Left ventricle myocardium superior (tissue), 1 donor: ENCODE data around the gene AHCY. TPM values are rescaled to one million over a fixed set of nuclear protein-coding genes. Genes with fewer than 3 reads are reported as not detected.
"Not testable (repeated sequence)": the region's sequence is repeated elsewhere in the genome, so short reads cannot be mapped to it uniquely, and the experiment has no call there.

Experiments used
- ATAC-seq: fragments of 200-7000 bp; cut with Tn5 transposase; one replicate; pipeline ENCODE4 v1.9.1; 2020; ENCODE audit warnings: mild to moderate bottlenecking, moderate library complexity
- DNase-seq: peaks from one replicate; pipeline ENCODE4 v3.0.0-alpha.2; 2020
- intact Hi-C: fragments of 100-400 bp; cut with micrococcal nuclease; formaldehyde crosslinking; loops from one replicate; pipeline ENCODE4 v1.11.0; 2022
- total RNA-seq: library from RNA; stranded (reverse); fragmentation: NEBNext Ultra II Directional; extraction: Animal tissue kit (Norgen Biotek cat#: 25700); gene quantifications from one replicate; pipeline ENCODE4 v1.2.1, GENCODE V29; 2021
- donor health status: DM: no; HTN: yes; CAD: no; lungs with severe emphysema.

The AHCY gene
- total RNA-seq, 1 donor from 2014 or later = 60.2 TPM

DNA sequence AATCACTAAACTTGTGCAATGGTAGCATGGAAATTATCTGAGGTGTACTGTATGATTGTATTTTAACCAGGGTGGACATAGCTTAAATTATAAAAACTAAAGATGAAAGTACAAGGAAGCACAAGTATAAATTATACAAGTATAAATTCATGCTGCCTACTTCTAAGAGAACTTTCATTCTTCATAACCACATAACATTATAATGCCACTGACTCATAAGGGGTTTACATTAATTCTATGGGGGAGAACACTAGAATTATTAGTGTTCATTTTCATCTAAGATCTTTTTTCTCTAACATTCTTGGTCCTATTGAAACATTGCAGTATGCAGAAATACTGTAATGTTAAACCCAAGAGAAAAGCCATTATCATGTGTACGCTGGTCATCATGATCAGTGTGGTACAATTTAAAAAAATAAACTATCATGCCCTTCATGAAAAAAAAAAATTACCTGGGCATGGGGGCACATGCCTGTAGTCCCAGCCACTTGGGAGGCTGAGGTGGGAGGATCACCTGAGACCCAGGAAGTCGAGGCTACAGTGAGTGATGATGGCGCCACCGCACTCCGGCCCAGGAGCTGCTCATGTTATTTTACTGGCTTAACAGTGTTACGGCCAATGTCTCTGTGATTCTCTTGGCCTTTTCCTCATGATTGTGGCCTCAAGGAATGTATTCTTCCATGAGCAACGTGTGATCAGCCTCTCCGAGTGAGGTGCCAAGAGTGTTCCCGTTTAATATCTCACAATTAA is 25.9 kb upstream of the AHCY start:
- intact Hi-C loops = no loop called here
- DNase-seq (no peak), ATAC-seq (no peak)

GRCh38 chr20:34328207-34328606 is 25.1 kb upstream of the AHCY start:
- ATAC-seq, intact Hi-C loops: not testable (repeated sequence)

DNA sequence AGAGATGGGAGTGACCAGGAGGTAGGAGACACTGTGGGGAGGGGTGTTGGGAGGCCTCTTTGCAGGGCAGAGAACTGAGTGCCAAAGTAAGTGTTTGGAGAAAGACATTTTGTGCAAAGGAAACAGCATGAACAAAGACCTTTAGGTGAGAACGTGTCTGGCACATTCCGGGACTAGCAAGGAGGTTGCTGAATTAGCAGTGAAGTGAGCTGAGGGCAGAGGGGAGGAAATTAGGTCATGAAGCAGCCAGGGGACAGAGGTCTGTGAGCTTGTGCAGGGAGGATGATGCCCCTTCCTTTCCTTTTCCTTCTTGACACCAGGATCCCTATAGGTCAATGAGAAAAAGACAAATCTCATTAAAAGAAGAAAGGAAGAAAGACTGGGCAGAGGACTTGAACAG is 21.4 kb upstream of the AHCY start:
- ATAC-seq (no peak), DNase-seq (no peak)
- intact Hi-C loops = no loop called here

More at GRCh38 chr20:34328207-34328606, 25.1 kb upstream of the AHCY start:
- DNase-seq = not testable (repeated sequence)

GRCh38 chr20:34322267-34323105 is 19.3 kb upstream of the AHCY start:
- ATAC-seq (no peak), DNase-seq (no peak)
- intact Hi-C loops = no loop called here

GRCh38 chr20:34320861-34321260 is 17.7 kb upstream of the AHCY start:
- DNase-seq (no peak), ATAC-seq (no peak)
- intact Hi-C loops = no loop called here

GRCh38 chr20:34318609-34319443 is 15.7 kb upstream of the AHCY start:
- ATAC-seq (no peak), DNase-seq (no peak)
- intact Hi-C loops = loop anchor here (10.0 kb wide), 1 partner anchor 146 kb away; no protein-coding TSS in a partner anchor

DNA sequence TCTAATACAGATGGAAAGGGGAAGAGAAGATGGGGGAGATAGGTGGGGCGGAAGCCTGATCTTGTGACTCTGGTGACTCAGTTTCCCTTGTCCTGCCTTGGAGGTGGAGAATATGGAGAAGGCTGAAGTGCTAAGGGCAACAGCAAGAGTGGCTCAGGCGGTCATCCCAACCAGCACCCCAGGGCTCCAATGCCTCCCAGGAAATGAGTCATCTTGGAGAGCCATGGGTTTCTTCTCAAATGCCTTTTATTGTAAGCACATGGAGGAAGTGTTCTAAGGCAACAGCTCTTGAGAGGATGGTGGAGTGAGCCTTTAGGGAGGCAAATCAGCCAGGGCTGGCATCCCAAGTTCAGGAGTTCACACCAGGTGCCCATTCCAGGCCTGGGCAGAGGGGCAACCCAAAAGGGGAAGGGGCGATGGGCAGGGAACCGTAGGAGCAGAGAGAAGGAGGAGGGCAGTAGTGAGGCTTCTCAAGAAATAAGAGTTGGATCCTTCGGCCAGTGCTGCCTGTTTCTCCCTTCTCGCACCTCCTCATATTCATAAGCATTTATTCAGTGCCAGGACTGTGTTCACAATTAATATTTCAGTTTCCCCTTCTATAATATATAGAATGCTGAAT is 13.2 kb upstream of the AHCY start:
- intact Hi-C loops = loop anchor here (10.0 kb wide), 1 partner anchor 148 kb away; no protein-coding TSS in a partner anchor
- no peak for ATAC-seq
- DNase-seq = no peak

DNA sequence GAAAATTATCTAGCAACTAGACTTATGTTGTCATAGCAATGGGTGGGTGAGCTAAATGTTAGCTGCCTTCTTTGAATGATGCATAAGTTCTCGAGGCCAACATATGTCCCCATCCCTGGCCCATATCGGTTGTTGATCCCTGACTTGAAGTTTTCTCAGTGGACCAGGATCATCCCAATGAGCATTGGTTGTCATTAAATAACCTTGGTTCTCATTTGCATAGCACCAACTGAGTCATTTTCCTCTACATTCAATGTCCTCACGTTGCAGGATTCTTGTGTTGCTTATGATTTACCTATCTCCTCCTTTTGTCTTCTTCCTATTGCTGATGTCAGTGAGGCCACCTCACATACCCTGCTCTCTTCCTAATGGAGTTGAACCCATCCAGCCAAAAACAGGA is 12.1 kb upstream of the AHCY start:
- intact Hi-C loops = loop anchor here (10.0 kb wide), 1 partner anchor 150 kb away; no protein-coding TSS in a partner anchor
- ATAC-seq = no peak
- DNase-seq = no peak

GRCh38 chr20:34312544-34313217 is 9.5 kb upstream of the AHCY start:
- intact Hi-C loops = loop anchor here (10.0 kb wide), 1 partner anchor 152 kb away; no protein-coding TSS in a partner anchor
- ATAC-seq (peak; percentile 99), DNase-seq (peak; percentile 87)

- no peak for DNase-seq
- intact Hi-C loops = loop anchor here (10.0 kb wide), 1 partner anchor 153 kb away; no protein-coding TSS in a partner anchor
- peak; percentile 18 for ATAC-seq
These were observed 8.9 kb upstream of the AHCY start for GRCh38 chr20:34312024-34312460.

GRCh38 chr20:34311118-34312023 is 8.2 kb upstream of the AHCY start:
- ATAC-seq (peak; percentile 20), DNase-seq (no peak)
- intact Hi-C loops = loop anchor here (10.0 kb wide), 1 partner anchor 153 kb away; no protein-coding TSS in a partner anchor

DNA sequence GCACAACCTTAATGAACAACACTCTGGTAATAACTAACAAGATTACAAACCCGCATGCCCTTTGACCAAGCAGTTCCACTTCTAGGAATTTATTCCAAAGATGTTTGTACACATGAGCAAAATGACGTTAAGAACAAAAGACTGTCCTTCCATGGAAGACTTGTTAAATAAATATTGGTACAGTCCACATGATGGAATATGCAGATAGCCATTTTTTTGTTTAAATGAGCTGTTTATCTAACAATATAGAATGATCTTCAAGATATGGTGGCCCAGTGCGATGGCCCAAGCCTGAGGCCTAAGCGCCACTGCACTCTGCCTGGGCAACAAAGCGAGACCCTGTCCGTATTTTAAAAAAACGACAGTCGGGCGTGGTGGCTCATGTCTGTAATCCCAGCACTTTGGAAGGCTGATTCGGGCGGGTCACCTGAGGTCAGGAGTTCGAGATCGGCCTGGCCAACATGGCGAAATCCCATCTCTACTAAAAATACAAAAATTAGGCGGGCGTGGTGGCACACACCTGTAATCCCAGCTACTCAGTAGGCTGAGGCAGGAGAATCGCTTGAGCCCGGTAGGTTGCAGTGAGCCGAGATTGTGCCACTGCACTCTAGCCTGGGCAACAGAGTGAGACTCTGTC is 7.4 kb upstream of the AHCY start:
- ATAC-seq = no peak
- intact Hi-C loops = loop anchor here (10.0 kb wide), 1 partner anchor 154 kb away; no protein-coding TSS in a partner anchor

DNA sequence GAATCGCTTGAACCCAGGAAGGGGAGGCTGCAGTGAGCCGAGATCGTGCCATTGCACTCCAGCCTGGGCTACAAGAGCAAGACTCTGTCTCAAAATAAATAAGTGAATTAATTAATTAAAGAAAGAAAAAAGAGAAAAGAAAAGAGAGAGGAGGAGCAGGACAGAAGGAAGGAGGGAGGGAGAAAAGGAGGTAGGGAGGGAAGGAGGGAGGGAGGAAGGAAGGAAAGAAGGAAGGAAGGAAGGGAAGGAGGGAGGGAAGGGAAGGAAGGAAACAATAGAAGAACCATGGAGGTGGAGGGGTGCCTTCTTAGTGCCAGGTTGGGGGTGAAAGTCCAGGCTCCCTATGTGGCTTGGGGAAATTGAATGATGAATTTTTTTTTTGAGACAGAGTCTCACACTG is 6.5 kb upstream of the AHCY start:
- DNase-seq (no peak), ATAC-seq (no peak)
- intact Hi-C loops = loop anchor here (10.0 kb wide), 1 partner anchor 155 kb away; no protein-coding TSS in a partner anchor

More for the DNA sequence above, 7.4 kb upstream of the AHCY start:
- no peak for DNase-seq

DNA sequence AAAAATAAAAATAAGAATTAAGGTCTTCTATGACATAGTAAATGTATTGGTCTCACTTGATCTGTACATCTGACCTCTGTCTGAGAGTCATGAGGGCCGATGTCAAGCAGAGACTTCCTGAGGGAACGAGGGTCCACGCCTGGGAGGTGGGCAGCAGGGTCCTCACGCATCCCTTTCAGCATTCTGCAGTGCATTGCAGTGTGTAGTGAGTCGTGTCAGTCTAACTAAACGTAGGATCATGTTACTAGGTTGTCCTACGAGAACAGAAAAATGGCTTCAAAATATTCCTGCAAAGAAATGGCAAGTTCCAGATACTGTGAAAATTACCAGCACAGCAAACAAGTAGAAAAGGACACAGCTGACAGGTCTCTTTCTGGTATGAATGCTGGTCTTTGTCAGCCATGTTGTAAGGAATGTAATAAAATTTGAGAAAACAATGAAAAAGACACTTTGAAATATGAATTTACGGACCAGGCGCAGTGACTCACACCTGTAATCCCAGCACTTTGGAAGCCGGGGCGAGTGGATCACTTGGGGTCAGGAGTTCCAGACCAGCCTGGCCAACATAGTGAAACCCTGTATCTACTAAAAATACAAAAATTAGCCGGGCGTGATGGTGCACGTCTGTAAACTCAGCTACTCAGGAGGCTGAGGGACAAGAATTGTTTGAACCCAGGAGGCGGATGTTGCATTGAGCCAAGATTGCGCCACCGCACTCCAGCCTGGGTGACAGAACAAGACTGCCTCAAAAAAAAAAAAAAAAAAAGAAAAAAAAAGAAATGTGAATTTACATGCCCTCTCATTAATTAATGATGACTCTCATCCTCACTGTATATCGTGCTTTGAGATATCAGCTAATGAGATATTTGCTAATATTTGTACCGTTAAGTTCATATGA is 2.4 kb upstream of the AHCY start:
- DNase-seq = no peak
- no peak for ATAC-seq
- intact Hi-C loops = no loop called here

DNA sequence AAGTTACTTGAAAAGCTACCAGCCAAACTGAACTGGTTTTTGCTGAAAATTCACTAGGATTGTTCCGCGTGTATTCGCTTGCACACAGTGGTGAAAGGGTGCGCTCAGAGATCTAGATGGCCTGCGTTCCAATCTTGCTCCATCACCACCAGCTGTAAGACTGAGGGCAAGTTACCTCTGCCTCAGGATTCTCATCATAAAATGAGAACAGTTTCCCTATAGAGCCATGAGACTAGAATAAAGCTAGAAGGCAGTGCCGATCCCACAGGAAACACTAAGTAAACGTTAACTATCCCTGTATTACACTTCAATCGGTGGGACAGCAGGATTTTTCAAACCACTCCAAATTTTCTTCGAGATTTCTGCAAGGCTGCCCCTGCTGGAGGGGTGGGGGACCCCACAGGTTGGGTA is 838 bp downstream of the AHCY start:
- DNase-seq = no peak
- no peak for ATAC-seq
- intact Hi-C loops = no loop called here
